ENCODE measurements around the gene STK11. TPM values are rescaled to one million over a fixed set of nuclear protein-coding genes. Genes with fewer than 3 reads are reported as not detected.
A peak's percentile ranks its signal among the peaks of the same experiment; 100 is the strongest.

STK11 gene
- total RNA-seq, 1 donor from 2014 or later = 61.6 TPM

GRCh38 chr19:1210227-1210538 is 4.6 kb downstream of the STK11 start:
- H3K4me1 Mint-ChIP-seq (ENCODE audit: low read depth, unreplicated experiment) = peaks cover 22% of the 10 kb centered on the region
- H3K4me3 ChIP-seq (ENCODE audit: insufficient read depth, low read depth, low read length) = no peak overlapping the region
- H3K36me3 Mint-ChIP-seq (ENCODE audit: low read depth, unreplicated experiment) = peaks cover 6% of the 10 kb centered on the region
- H3K9me3 Mint-ChIP-seq (ENCODE audit: unreplicated experiment) = no peaks in the 10 kb centered on the region
- H3K27ac ChIP-seq (ENCODE audit: low read depth, low read length) = no peak overlapping the region
- TF ChIP-seq EZH2 (IDR thresholded peaks at IDR 0.05; ENCODE audit: insufficient read depth, low read length) (no peak), CTCF (IDR thresholded peaks at IDR 0.05; ENCODE audit: insufficient read depth, low read depth, low read length) (no peak)
- no peaks in the 10 kb centered on the region for H3K9me3 ChIP-seq (ENCODE audit: insufficient read depth, low read depth, low read length)
- peaks cover 68% of the 10 kb centered on the region for H4K20me1 ChIP-seq (ENCODE audit: insufficient read depth, low read length)
- peak overlapping the region; percentile 60 for H3K4me3 Mint-ChIP-seq (ENCODE audit: unreplicated experiment)
- FAIRE-seq = no peak
- peak overlapping the region; percentile 66 for H3K27ac Mint-ChIP-seq (ENCODE audit: unreplicated experiment)
- no peaks in the 10 kb centered on the region for H3K27me3 Mint-ChIP-seq (ENCODE audit: low read depth, unreplicated experiment)
- H3K4me1 ChIP-seq (ENCODE audit: insufficient read depth, low read length) = peaks cover 42% of the 10 kb centered on the region
- peaks cover 90% of the 10 kb centered on the region for H3K79me2 ChIP-seq (ENCODE audit: insufficient read depth, low read length)
- no peaks in the 10 kb centered on the region for H3K27me3 ChIP-seq (ENCODE audit: insufficient read depth, low read length)
- no peak overlapping the region for H2AFZ ChIP-seq (ENCODE audit: low read depth, low read length)
- DNase-seq (ENCODE audit: low read depth) = no peak
- peak overlapping the region; percentile 0 for H3K9ac ChIP-seq (ENCODE audit: low read length)
- H3K4me2 ChIP-seq (ENCODE audit: low read length) = peak overlapping the region; percentile 10
- H3K36me3 ChIP-seq (ENCODE audit: insufficient read depth, low read length) = no peaks in the 10 kb centered on the region

DNA sequence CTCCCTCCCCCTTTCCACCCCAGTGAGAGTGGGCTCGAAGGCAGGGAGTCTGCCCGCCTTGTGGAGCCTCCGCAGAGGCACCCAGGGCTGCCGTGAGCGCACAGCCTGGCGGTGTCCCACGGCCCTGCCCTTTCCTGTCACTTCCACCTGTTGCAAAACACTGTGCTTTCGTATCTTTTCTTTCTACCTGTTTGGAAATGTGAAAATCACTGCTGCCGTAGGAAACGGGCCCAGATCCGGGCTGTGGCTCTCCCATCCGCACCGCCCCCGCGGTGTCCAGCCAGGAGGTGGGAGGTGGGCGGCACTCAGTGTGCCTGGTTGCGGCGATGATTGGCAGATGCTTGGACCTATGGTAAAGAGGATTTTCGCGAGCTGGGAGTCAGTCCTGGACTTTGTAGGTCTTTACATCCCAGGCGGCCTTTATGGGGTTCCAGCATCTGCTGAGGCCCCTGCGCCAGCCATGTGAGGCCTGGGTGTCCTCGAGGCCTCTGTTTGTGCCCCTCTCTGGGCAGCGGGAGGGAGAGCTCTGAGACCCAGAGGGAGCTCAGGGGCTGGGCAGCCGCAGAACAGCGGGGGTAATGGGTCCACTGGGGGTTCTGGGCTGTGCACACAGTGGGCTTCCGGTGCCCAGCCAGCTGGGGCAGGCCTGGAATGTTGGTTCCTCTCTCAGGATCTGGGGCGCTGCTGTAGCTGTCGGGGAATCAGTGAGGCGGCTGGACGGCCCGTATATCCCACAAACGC is 6.1 kb downstream of the STK11 start:
- Mint-ChIP-seq H3K4me3 (ENCODE audit: unreplicated experiment) (no peak overlapping the region), H3K36me3 (ENCODE audit: low read depth, unreplicated experiment) (peaks cover 6% of the 10 kb centered on the region), H3K27me3 (ENCODE audit: low read depth, unreplicated experiment) (no peaks in the 10 kb centered on the region), H3K4me1 (ENCODE audit: low read depth, unreplicated experiment) (peaks cover 31% of the 10 kb centered on the region), H3K9me3 (ENCODE audit: unreplicated experiment) (no peaks in the 10 kb centered on the region), H3K27ac (ENCODE audit: unreplicated experiment) (peak overlapping the region; percentile 62)
- no peak overlapping the region for H3K4me2 ChIP-seq (ENCODE audit: low read length)
- peaks cover 88% of the 10 kb centered on the region for H3K79me2 ChIP-seq (ENCODE audit: insufficient read depth, low read length)
- H3K4me3 ChIP-seq (ENCODE audit: insufficient read depth, low read depth, low read length) = no peak overlapping the region
- TF ChIP-seq EZH2 (IDR thresholded peaks at IDR 0.05; ENCODE audit: insufficient read depth, low read length) (no peak), CTCF (IDR thresholded peaks at IDR 0.05; ENCODE audit: insufficient read depth, low read depth, low read length) (no peak)
- no peak overlapping the region for H3K27ac ChIP-seq (ENCODE audit: low read depth, low read length)
- no peak for FAIRE-seq
- no peak overlapping the region for H3K9ac ChIP-seq (ENCODE audit: low read length)
- H3K27me3 ChIP-seq (ENCODE audit: insufficient read depth, low read length) = no peaks in the 10 kb centered on the region
- DNase-seq (ENCODE audit: low read depth) = peak; percentile 42
- H3K9me3 ChIP-seq (ENCODE audit: insufficient read depth, low read depth, low read length) = no peaks in the 10 kb centered on the region
- peaks cover 54% of the 10 kb centered on the region for H3K4me1 ChIP-seq (ENCODE audit: insufficient read depth, low read length)
- H3K36me3 ChIP-seq (ENCODE audit: insufficient read depth, low read length) = no peaks in the 10 kb centered on the region
- H2AFZ ChIP-seq (ENCODE audit: low read depth, low read length) = no peak overlapping the region
- H4K20me1 ChIP-seq (ENCODE audit: insufficient read depth, low read length) = peaks cover 70% of the 10 kb centered on the region
